ENCODE data around the gene NR2F1.

The NR2F1 gene

GRCh38 chr5:93573354-93574351 lies 9.4 kb upstream of the NR2F1 start:
- in situ Hi-C loops (cut with MboI; ENCODE audit: low pct_unique_long_range_greater_than_20kb, low sequenced_read_pairs, unreplicated experiment): no loop called here

GRCh38 chr5:93574491-93575305 lies 8.3 kb upstream of the NR2F1 start:
- in situ Hi-C loops (cut with MboI; ENCODE audit: low pct_unique_long_range_greater_than_20kb, low sequenced_read_pairs, unreplicated experiment): loop anchor here (25.0 kb wide), 1 partner anchor 1263 kb away; no protein-coding TSS in a partner anchor
- TF ChIP-seq CTCF (IDR thresholded peaks at IDR 0.05; ENCODE audit: extremely low read depth, insufficient read depth, missing control alignments): no peak
- DNase-seq (ENCODE audit: low spot score): peak; percentile 7

More at GRCh38 chr5:93573354-93574351, 9.4 kb upstream of the NR2F1 start:
- DNase-seq (ENCODE audit: low spot score): peak; percentile 9
- TF ChIP-seq CTCF (IDR thresholded peaks at IDR 0.05; ENCODE audit: extremely low read depth, insufficient read depth, missing control alignments): no peak

GRCh38 chr5:93575461-93576414 lies 7.3 kb upstream of the NR2F1 start:
- in situ Hi-C loops (cut with MboI; ENCODE audit: low pct_unique_long_range_greater_than_20kb, low sequenced_read_pairs, unreplicated experiment): loop anchor here (25.0 kb wide), 1 partner anchor 1262 kb away; no protein-coding TSS in a partner anchor
- DNase-seq (ENCODE audit: low spot score): peak; percentile 14
- no peak for TF ChIP-seq CTCF (IDR thresholded peaks at IDR 0.05; ENCODE audit: extremely low read depth, insufficient read depth, missing control alignments)

GRCh38 chr5:93576994-93577853 lies 5.8 kb upstream of the NR2F1 start:
- no peak for TF ChIP-seq CTCF (IDR thresholded peaks at IDR 0.05; ENCODE audit: extremely low read depth, insufficient read depth, missing control alignments)
- peak; percentile 9 for DNase-seq (ENCODE audit: low spot score)
- in situ Hi-C loops (cut with MboI; ENCODE audit: low pct_unique_long_range_greater_than_20kb, low sequenced_read_pairs, unreplicated experiment): loop anchor here (25.0 kb wide), 1 partner anchor 1260 kb away; no protein-coding TSS in a partner anchor

GRCh38 chr5:93577854-93578812 lies 4.9 kb upstream of the NR2F1 start:
- in situ Hi-C loops (cut with MboI; ENCODE audit: low pct_unique_long_range_greater_than_20kb, low sequenced_read_pairs, unreplicated experiment): loop anchor here (25.0 kb wide), 1 partner anchor 1259 kb away; no protein-coding TSS in a partner anchor
- no peak for TF ChIP-seq CTCF (IDR thresholded peaks at IDR 0.05; ENCODE audit: extremely low read depth, insufficient read depth, missing control alignments)
- DNase-seq (ENCODE audit: low spot score): peak; percentile 8

Data from GM13977 (cell line).